GM19023 (cell line): ENCODE results near the gene NFE2L3.
"Not testable (repeated sequence)": the region's sequence is repeated elsewhere in the genome, so short reads cannot be mapped to it uniquely, and the experiment has no call there.

Source experiments
- ATAC-seq: cut with Tn5 transposase; IDR thresholded peaks from one replicate; pipeline ENCODE4 v1.9.1; 2021; ENCODE audit warnings: mild to moderate bottlenecking, moderate library complexity; ENCODE audit not compliant: unreplicated experiment

Gene NFE2L3

DNA sequence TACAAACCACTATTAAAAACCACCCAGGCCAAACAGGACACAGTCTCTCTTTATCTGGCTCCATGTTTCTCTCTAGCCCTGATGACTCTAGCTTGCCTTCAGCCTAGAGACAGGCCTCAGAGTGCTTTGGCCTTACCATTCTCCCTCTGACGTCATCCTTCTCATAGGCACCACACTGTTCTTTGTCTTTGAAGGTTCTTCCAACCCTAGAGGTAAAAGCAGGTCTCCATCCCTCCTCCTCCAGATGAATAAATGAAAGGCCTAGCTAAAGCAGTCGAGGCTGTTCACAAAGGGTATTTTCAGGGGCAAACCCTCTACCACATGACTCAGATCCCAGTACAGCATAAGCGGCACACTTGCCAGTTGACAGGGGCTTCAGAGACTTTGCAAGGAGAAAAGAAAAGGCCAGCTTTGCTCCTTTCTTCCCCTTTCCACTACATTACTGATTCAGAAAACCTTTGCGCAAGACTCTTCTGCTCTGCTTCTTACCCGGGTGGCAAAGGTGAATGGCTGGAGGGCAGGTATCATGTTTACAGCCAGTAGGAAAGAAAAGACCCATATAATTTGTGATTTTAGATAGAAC lies 14.8 kb downstream of the NFE2L3 start:
- ATAC-seq: peak; percentile 48

DNA sequence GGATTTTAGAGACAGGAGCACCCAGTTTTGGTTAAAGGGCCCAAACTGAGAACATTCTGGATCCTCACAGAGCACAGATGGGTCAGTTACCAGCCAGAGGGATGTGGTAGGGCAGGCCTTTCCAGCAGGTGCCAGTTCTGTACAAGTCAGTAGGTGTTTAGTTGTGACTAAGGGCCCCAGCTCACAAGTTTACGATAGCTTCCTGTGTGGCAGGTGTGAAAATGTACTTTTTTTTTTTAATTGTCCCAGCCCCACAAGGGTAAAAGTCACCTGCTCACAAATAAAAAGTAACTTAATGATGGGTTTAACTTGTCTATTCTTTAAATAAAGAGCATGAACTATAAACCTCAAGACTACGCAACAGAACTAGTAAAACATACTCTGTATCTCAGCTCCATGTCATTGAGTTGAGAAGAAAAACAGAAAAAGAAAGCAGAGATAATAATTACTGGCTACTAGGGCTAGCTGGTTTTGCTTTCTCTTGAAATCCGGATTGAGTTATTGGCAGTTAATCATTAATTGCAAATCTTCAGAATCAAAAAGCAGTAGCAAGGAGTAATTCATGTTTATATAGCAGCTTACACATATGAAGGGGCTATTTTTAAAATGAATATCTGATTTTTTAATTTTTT lies 15.4 kb downstream of the NFE2L3 start:
- peak; percentile 84 for ATAC-seq

DNA sequence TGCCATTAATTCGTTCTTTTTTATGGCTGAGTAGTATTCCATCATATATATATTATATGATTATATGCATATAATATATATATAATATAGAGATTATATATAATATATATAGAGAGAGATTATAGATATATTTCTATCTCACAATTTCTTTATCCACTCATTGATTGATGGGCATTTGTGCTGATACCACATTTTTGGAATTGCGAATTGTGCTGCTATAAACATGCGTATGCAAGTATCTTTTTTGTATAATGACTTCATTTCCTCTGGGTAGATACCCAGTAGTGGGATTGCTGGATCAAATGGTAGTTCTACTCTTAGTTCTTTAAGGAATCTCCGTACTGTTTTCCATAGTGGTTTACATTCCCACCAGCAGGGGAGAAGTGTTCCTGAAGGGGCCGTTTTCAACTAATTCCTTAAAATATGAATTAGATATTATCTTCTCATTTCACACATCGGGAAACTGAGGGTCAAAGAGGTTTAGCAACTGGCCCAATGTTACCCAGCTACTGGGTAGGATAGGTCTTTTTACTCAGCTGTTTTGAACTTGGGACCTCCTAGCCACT lies 16.5 kb downstream of the NFE2L3 start:
- no peak for ATAC-seq

DNA sequence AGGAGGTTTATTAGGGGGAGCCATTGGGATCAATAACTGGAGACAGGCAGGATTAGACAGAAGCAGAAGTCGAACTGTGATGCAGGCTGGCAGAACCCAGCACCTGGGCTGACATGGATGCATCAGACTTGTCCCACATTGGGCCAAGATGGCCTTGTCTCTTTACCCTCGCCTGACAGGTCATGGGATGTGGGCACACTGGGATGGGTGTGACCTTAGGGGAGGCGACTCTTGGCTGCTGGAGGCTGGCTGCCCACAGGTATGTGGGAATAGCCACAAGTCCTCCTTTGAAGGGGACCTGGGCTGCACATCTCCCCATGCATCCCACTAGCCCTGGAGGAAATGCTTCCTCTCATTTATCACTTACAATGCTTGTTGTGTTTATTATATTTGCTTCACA lies 17.3 kb downstream of the NFE2L3 start:
- ATAC-seq: no peak

DNA sequence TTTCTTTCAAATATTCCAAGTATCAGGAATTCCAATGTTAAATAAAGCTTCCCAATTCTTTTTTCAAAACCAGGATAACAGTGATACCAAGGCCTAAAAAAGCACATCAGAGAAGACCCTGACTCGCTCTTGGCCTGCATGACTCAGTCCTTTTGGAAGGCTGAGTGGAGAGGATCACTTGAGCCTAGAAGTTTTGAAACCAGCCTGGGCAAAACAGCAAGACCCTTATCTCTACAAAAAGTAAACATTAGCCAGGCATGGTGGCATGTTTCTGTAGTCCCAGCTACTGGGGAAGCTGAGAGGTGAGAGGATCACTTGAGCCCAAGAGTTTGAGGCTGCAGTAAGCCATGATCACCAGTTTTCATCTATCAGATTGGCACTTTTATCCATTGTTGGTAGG lies 18.7 kb downstream of the NFE2L3 start:
- ATAC-seq: no peak

DNA sequence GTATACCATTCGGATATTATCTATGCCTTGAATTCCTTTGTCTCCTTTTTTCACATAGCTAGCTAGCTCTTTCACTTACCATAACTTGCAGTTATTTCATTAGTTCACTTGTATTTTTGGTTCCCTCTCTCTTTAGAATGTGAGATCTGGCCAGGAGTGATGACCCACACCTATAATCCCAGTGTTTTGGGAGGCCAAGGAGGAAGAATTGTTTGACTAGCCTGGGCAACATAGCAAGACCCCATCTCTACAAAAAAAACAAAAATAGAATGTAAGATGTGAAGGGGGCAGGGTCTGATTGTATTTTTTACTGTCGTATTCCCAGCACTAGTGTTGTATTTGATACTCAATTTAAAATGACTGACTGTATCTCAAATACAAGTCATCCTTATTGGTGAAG lies 19.6 kb downstream of the NFE2L3 start:
- no peak for ATAC-seq

DNA sequence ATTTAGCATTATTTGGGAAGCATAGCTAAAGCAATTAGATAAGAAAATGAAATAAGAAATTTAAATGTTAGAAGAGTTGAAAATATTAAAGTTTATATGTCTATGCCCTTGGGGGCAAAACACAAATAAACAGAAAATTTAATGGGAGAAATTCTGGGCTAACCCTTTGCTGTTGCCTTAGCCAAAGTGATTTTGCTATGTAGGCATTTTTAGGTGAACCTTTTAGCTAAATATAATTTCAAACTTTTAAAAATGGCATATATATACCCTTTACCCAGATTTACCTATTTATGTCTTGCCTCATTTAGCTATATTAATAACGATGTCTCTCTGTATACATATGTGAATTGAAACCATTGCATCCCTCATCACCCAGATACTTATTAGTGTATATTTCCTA lies 20.1 kb downstream of the NFE2L3 start:
- ATAC-seq: no peak

DNA sequence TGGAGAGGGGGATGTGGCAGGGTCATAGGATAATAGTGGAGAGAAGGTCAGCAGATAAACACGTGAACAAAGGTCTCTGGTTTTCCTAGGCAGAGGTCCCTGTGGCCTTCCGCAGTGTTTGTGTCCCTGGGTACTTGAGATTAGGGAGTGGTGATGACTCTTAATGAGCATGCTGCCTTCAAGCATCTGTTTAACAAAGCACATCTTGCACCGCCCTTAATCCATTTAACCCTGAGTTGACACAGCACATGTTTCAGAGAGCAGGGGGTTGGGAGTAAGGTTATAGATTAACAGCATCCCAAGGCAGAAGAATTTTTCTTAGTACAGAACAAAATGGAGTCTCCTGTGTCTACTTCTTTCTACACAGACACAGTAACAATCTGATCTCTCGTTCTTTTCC lies 23.9 kb downstream of the NFE2L3 start:
- not testable (repeated sequence) for ATAC-seq

DNA sequence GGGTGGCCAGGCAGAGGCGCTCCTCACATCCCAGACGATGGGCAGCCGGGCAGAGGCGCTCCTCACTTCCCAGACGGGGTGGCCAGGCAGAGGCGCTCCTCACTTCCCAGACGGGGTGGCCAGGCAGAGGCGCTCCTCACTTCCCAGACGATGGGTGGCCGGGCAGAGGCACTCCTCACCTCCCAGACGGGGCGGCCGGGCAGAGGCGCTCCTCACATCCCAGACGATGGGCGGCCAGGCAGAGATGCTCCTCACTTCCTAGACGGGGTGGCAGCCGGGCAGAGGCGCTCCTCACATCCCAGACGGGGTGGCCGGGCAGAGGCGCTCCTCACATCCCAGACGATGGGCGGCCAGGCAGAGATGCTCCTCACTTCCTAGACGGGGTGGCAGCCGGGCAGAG lies 24.7 kb downstream of the NFE2L3 start:
- not testable (repeated sequence) for ATAC-seq

DNA sequence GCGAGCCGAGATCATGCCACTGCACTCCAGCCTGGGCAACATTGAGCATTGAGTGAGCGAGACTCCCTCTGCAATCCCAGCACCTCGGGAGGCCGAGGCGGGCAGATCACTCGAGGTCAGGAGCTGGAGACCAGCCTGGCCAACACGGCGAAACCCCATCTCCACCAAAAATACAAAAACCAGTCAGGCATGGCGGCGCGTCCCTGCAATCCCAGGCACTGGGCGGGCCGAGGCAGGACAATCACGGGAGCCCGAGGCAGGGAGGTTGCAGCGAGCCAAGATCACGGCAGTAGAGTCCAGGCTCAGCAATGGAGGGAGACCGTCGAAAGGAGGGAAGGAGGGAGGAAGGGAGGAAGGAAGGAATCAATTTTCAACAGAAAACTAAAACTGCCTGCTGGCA lies 25.3 kb downstream of the NFE2L3 start:
- ATAC-seq: not testable (repeated sequence)

DNA sequence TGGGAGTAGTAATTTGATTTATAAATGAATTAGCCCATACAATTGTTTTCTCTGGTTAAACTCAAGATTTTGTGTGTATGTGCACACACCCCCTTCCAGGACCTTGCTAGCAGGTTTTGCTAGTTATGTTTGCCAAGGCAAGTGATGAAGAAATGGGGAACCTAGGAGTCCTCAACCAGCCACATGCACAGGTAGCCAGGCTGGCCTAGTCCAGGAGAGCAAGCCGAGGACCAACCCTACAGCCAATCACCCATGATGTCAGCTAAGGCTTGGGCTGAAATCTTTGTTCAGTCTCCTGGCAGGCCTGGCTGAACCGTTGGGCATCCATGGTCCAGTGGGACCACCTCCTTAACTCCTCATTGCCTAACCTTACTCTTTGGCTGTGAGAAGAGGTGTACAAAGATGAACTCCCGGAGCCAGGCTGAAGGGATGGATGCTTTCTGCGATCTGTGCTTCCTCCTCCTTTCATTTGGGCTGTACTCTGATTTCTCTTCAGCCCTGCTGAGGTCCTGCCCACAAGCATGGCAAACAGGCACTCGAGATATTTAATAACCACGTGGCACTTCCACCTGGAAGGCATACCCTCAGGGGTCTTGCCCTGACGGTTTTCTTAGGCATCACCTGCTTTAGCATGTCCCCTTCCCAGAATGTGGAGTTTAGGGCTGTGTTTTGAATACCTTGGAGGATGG lies 26.4 kb downstream of the NFE2L3 start:
- ATAC-seq: no peak

DNA sequence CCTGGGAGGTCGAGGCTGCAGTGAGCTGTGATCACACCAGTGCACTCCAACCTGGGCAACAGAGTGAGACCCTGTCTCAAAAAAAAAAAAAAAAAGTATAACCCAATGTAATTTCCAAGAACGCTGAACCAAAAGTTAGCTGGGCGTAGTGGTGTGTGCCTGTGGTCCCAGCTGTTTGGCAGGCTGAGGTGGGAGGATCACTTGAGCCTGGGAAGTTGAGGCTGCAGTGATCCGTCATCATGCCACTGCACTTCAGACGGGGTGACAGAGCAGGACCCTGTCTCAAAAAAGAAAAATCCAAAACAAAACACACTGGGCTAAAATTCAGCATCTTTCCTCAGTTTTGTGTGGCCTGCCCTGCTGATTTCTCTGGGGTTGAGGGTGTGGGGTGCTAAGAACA lies 27.4 kb downstream of the NFE2L3 start:
- ATAC-seq: no peak

DNA sequence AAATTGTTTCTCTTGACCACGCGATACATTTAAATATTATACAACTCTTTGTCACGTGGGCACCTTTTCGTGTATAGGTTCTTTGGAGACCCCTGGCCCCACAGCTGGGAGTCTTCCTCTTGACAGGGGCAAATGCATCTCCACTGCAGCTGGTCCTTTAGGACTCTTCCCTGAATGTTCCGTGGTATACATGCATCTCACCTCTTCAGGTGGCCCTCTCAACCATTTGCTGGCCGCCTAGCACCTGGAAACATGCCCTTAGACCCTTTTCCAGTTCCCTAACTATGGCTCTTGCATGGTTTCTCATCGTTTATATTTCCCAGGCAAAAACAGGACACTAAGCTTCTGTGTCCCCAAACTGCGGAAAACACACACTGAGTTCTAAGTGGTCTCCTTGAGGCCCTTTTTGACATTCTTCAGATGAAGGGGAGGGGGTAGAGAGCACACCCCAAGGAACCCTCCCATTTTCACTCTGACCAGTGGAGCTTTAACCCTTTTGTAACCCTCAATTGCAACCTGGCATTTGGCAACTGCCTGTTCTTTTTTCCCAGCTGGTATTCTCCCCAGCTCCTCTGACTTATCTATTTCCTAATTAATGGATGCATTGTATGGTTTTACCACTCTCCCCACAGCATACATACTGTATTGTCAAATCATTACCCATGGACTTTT lies 28.0 kb downstream of the NFE2L3 start:
- no peak for ATAC-seq

DNA sequence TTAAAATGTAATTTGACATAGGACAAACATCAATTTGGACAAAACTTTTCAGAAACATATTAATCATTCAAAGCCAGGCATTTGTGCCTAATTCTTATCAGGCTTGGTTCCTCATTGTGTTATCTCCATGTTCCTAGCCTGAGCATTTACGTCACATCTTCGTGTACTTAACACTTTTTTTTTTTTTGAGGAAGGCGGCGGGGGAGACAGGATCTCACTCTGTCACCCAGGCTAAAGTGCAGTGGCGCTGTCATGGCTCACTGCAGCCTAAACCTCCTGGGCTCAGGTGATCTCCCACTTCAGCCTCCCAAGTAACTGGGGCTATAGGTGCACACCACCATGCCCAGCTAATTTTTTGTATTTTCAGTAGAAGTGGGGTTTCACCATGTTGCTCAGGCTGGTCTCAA lies 28.8 kb downstream of the NFE2L3 start:
- ATAC-seq: no peak

DNA sequence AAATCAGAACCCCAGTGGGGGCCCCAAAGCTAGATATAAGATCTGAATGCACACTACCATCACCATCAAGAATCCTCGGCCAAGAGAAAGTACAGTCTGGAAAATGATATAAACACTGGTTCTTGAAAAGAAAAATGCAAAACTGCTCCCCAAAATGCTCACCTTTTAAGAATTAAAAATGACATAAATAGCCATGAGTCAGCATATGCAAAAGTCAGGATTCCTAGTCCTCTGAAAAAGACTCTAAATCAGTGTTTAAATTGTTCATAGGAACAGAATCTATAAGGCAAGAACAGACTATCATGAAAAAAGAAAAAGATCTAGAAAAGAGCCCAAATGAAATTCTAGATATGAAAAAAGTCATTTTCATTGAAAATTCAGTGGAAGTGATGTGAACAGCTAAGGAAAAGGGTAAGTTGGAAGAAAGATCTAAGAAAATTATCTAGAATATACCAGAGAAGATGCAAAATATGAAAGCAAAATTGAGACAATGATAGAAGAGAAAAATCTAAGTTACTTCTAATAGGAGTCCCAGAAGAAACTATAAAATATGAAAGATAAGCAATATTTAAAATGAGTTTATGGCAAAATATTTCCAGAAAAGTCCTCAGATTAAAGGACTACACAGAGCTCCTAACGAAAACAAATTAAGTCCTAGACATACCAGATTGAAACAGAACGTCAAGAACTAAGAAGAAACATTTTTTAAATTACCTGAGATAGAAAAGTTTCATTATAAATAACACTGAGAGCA lies 29.7 kb downstream of the NFE2L3 start:
- ATAC-seq: no peak

DNA sequence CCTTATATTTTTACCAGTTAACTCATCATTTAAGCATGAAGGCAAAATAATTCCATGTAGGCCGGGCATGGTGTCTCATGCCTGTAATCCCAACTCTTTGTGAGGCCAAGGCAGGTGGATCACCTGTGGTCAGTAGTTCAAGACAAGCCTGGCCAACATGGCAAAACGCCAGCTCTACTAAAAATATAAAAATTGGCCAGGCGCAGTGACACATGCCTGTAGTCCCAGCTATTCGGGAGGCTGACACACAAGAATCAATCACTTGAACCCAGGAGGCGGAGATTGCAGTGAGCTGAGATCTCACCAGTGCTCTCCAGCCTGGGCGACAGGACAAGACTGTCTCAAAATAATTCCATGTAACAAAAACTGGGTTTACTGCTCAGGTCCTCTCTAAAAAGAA lies 30.3 kb downstream of the NFE2L3 start:
- no peak for ATAC-seq

DNA sequence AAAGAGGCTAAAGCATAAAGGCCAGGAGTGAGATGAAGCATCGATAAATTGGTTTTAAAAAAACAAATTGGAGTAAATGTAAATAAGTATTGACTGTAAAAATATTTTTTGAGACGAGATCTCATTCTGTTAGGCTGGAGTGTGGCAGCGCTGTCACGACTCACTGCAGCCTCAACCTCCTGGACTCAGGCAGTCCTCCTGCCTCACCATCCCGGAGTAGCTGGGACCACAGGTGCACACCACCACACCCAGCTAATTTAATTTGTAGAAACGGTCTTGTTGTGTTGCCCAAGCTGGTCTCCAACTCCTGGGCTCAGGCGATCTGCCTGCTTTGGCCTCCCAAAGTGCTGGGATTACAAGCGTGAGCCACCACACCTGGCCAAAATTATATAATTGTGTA lies 30.7 kb downstream of the NFE2L3 start:
- ATAC-seq: no peak

DNA sequence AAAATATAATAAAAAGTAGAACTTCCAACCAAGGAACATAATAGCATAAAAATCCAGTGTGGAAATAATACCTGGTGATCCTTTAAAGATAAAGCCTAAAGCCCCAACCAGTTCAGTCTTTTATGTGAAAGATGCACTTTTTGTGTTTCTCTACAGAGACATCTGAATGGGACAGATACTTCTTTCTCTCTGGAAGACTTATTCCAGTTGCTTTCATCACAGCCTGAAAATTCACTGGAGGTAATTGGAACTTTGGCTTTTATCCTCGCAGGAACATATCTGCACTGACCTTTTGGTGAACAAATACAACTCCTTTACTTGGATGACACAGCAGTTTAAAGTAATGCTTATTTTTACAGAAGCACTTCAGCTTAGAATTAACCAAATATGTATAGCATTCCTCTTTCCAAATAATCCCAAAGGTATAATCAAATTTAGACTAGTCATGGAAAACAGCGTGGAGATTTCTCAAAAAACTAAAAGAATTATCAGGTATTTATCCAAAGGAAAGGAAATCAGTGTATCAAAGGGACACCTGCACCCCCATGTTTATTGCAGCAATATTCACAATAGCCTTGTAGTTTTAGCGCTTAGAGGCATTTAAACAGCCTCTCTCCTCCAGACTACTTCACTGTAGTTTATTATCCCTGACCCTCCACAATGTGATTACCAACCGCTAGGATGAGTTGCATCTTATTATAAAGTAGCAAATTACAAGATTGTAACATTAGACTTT lies 31.7 kb downstream of the NFE2L3 start:
- no peak for ATAC-seq

DNA sequence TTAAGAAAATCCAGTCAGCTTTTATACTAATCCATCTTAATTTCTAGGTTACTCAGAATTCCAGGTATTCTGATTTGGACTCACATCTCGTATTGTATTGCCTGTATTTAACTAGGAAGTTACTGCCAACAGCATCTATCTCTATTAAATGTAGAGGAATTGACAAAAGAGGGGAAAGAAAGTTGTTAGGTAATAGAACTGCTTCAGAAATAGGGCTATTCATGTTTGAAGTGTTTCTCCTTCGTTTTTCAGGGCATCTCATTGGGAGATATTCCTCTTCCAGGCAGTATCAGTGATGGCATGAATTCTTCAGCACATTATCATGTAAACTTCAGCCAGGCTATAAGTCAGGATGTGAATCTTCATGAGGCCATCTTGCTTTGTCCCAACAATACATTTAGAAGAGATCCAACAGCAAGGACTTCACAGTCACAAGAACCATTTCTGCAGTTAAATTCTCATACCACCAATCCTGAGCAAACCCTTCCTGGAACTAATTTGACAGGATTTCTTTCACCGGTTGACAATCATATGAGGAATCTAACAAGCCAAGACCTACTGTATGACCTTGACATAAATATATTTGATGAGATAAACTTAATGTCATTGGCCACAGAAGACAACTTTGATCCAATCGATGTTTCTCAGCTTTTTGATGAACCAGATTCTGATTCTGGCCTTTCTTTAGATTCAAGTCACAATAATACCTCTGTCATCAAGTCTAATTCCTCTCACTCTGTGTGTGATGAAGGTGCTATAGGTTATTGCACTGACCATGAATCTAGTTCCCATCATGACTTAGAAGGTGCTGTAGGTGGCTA lies 32.5 kb downstream of the NFE2L3 start:
- ATAC-seq: not testable (repeated sequence)
